GM12892 (cell line): ENCODE results near the gene FHAD1.

Source experiments
- POLR2A ChIP-seq: IDR thresholded peaks from 2 replicates; pipeline ENCODE4 v1.6.1; 2011; ENCODE audit warnings: low read depth, low read length, control low read depth
- POLR2AphosphoS5 ChIP-seq: IDR thresholded peaks from 2 replicates; pipeline ENCODE4 v1.6.1; 2011; ENCODE audit warnings: low read depth, low read length, control low read depth

GRCh38 chr1:15207031-15207828, 39.8 kb upstream of the FHAD1 start:
- TF ChIP-seq POLR2A (no peak), POLR2AphosphoS5 (no peak)
